AG10803 (cell line): ENCODE measurements around the gene HEPHL1.
A peak's percentile ranks its signal among the peaks of the same experiment; 100 is the strongest.

Experiments used
- DNase-seq: peaks from one replicate; pipeline ENCODE4 v3.0.0; 2010; ENCODE audit warnings: low read depth
- H3K4me3 ChIP-seq: 2 replicates; pipeline ENCODE4 v1.5.1; 2011; ENCODE audit warnings: mild to moderate bottlenecking, low read length, control low read depth
- TF ChIP-seq, protein P1 (sequence below): conservative IDR thresholded peaks from 2 replicates; pipeline ENCODE4 v1.5.1; 2011; ENCODE audit warnings: mild to moderate bottlenecking, low read length, control low read depth, inconsistent platforms

The HEPHL1 gene

DNA sequence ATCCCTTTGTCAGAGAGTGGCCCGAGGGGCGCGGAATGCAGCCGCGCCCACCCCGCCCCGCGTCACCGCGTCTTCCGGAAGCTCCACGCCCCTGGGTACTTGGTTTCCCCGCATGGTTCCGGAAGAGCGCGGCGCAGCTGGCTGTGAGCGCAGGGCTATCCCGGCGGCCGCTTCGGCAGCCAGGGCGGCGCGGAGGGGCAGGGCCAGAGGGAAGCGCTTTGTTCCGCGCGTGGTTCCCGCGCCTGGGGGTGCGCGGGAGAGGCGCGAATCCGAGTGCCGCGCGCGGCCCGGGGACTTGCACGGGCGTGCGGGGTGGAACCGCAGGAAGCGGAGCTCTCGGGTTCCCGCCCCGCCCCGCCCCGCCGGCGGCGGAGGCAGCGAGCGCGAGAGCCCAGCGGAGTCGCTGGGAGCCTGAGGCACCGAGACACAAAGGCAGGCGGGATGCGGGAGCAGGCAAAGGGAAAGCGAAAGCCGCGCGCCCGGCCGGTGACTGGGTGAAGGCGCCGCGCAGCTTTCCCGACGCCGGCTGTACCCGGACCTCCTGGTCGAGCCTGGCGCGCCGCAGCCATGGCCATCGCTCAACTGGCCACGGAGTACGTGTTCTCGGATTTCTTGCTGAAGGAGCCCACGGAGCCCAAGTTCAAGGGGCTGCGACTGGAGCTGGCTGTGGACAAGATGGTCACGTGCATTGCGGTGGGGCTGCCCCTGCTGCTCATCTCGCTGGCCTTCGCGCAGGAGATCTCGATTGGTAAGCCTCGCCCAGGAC, 107.8 kb downstream of the HEPHL1 start, which contains the start of gene PANX1:
TSS of gene PANX1 (plus strand) at position 96 of the 766 bp plus-strand sequence. CDS start at position 568, 472 bp downstream.
- peak; percentile 79 for DNase-seq
- peak within 1 kb of the TSS; percentile 92 for H3K4me3 ChIP-seq
- TF ChIP-seq, protein P1, sequence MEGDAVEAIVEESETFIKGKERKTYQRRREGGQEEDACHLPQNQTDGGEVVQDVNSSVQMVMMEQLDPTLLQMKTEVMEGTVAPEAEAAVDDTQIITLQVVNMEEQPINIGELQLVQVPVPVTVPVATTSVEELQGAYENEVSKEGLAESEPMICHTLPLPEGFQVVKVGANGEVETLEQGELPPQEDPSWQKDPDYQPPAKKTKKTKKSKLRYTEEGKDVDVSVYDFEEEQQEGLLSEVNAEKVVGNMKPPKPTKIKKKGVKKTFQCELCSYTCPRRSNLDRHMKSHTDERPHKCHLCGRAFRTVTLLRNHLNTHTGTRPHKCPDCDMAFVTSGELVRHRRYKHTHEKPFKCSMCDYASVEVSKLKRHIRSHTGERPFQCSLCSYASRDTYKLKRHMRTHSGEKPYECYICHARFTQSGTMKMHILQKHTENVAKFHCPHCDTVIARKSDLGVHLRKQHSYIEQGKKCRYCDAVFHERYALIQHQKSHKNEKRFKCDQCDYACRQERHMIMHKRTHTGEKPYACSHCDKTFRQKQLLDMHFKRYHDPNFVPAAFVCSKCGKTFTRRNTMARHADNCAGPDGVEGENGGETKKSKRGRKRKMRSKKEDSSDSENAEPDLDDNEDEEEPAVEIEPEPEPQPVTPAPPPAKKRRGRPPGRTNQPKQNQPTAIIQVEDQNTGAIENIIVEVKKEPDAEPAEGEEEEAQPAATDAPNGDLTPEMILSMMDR, result no peak

- TF ChIP-seq, protein P1, result no peak
- peak overlapping the region; percentile 92 for H3K4me3 ChIP-seq
- DNase-seq, result peak; percentile 35
Measured at GRCh38 chr11:94129512-94130297, 108.6 kb downstream of the HEPHL1 start.

DNA sequence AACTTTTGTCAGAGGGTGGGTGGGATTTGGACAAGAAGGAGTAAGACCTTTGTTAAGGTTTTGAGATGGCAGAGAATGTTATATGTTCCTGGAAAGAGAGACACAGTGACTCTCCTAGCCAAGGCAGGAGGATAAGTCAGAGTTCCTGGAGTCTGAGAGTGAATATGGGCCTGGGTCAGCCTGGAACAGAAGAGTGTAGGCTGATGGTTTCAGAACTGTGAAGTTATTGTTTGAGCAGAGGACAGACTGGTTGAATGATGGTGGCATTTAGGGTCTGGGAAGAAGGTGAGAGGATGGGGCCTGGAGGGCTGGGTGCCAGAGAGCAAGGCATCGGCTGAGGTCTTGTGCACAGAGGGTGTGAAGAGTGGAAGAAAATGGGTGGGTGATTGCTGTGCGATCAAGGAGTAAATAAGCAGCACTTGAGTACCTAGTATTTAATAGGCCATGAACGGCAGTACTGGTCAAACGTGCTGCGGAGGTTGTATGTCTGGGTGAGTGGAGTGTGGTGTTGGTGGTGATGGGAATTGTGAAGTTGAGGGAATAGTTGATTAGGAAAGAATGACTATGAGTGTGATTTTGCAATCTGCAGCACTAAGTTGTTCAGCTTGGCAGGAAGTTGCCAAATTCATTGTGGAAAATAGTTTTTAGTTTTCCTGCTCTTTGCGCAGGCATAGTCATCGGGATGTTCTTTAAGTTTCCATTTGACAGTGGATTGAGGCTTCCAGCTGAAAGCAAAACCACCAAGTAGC, 109.3 kb downstream of the HEPHL1 start:
- H3K4me3 ChIP-seq, result peak overlapping the region; percentile 92
- peak; percentile 96 for DNase-seq
- TF ChIP-seq, protein P1, result no peak

GRCh38 chr11:94131047-94131717, 110.0 kb downstream of the HEPHL1 start:
- TF ChIP-seq, protein P1, result no peak
- H3K4me3 ChIP-seq, result peak overlapping the region; percentile 92
- no peak for DNase-seq

DNA sequence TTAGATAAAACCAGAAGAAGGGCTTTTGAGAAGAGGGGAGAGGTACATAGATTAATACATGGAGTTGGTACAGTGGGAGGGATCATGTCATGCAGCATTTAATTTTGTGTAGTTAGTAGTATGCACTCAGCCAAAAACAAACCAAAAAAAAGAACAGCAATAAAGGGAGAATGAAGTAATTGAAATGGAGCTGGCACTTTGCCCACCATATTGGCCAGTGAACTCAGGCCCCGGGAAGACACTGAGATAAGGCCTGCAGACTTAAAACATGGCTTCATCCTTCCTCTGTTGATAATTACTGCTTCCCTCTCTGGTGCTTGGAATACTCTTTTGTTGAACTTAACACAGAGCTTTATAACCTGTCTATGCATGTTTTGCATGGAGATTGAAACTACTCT, 110.6 kb downstream of the HEPHL1 start:
- TF ChIP-seq, protein P1, result no peak
- H3K4me3 ChIP-seq, result peak overlapping the region; percentile 92
- DNase-seq, result peak; percentile 33

GRCh38 chr11:94132152-94132558, 111.0 kb downstream of the HEPHL1 start:
- H3K4me3 ChIP-seq, result no peak overlapping the region
- TF ChIP-seq, protein P1, result no peak
- peak; percentile 81 for DNase-seq
